ENCODE measurements around the gene USP17L22.
"Not testable (repeated sequence)": the region's sequence is repeated elsewhere in the genome, so short reads cannot be mapped to it uniquely, and the experiment has no call there.

USP17L22 gene, protein sequence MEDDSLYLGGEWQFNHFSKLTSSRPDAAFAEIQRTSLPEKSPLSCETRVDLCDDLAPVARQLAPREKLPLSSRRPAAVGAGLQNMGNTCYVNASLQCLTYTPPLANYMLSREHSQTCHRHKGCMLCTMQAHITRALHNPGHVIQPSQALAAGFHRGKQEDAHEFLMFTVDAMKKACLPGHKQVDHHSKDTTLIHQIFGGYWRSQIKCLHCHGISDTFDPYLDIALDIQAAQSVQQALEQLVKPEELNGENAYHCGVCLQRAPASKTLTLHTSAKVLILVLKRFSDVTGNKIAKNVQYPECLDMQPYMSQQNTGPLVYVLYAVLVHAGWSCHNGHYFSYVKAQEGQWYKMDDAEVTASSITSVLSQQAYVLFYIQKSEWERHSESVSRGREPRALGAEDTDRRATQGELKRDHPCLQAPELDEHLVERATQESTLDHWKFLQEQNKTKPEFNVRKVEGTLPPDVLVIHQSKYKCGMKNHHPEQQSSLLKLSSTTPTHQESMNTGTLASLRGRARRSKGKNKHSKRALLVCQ

DNA sequence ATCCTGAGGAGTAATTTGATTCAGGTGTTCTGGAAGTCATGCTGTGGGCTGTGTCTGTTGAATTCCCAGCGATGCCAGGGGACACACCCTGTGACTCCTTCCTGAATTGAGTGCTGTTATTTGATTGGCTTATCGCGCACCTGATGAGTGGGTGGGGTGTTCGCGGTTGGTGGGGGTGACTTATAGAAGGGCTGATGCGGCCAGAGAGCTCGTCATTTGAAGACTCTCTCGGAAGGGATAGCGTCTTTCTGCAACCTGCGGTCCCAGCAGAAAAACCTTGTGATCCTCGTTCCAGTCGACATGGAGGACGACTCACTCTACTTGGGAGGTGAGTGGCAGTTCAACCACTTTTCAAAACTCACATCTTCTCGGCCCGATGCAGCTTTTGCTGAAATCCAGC lies at the start of gene USP17L22:
USP17L22 (plus strand) TSS at position 301 of the 400 bp plus-strand sequence; CDS start at position 301, 0 bp downstream.
- not testable (repeated sequence) for H3K9ac ChIP-seq (ENCODE audit: low read depth, low read length); H3K4me1 ChIP-seq (ENCODE audit: insufficient read depth, low read length); H3K36me3 ChIP-seq (ENCODE audit: insufficient read depth, low read depth, low read length); H3K9me3 ChIP-seq (ENCODE audit: insufficient read depth, low read depth, low read length); H3K27ac ChIP-seq (ENCODE audit: low read length); H3K27me3 ChIP-seq (ENCODE audit: insufficient read depth, low read length); H3K4me3 ChIP-seq (ENCODE audit: low read length)

DNA sequence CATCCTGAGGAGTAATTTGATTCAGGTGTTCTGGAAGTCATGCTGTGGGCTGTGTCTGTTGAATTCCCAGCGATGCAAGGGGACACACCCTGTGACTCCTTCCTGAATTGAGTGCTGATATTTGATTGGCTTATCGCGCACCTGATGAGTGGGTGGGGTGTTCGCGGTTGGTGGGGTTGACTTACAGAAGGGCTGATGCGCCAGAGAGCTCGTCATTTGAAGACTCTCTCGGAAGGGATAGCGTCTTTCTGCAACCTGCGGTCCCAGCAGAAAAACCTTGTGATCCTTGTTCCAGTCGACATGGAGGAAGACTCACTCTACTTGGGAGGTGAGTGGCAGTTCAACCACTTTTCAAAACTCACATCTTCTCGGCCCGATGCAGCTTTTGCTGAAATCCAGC lies 47.6 kb upstream of the USP17L22 start, which contains the start of gene USP17L12:
USP17L12 (plus strand) TSS at position 301 of the 400 bp plus-strand sequence; CDS start at position 301, 0 bp downstream.
- H3K9ac ChIP-seq (ENCODE audit: low read depth, low read length); H3K36me3 ChIP-seq (ENCODE audit: insufficient read depth, low read depth, low read length); H3K27ac ChIP-seq (ENCODE audit: low read length); H3K9me3 ChIP-seq (ENCODE audit: insufficient read depth, low read depth, low read length); H3K4me1 ChIP-seq (ENCODE audit: insufficient read depth, low read length); H3K27me3 ChIP-seq (ENCODE audit: insufficient read depth, low read length); H3K4me3 ChIP-seq (ENCODE audit: low read length): not testable (repeated sequence)

DNA sequence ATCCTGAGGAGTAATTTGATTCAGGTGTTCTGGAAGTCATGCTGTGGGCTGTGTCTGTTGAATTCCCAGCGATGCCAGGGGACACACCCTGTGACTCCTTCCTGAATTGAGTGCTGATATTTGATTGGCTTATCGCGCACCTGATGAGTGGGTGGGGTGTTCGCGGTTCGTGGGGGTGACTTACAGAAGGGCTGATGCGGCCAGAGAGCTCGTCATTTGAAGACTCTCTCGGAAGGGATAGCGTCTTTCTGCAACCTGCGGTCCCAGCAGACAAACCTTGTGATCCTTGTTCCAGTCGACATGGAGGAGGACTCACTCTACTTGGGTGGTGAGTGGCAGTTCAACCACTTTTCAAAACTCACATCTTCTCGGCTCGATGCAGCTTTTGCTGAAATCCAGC lies 42.8 kb upstream of the USP17L22 start, which contains the start of gene USP17L13:
USP17L13 (plus strand) TSS at position 301 of the 400 bp plus-strand sequence; CDS start at position 301, 0 bp downstream.
- H3K27ac ChIP-seq (ENCODE audit: low read length); H3K36me3 ChIP-seq (ENCODE audit: insufficient read depth, low read depth, low read length); H3K27me3 ChIP-seq (ENCODE audit: insufficient read depth, low read length); H3K9ac ChIP-seq (ENCODE audit: low read depth, low read length); H3K9me3 ChIP-seq (ENCODE audit: insufficient read depth, low read depth, low read length); H3K4me1 ChIP-seq (ENCODE audit: insufficient read depth, low read length); H3K4me3 ChIP-seq (ENCODE audit: low read length): not testable (repeated sequence)

DNA sequence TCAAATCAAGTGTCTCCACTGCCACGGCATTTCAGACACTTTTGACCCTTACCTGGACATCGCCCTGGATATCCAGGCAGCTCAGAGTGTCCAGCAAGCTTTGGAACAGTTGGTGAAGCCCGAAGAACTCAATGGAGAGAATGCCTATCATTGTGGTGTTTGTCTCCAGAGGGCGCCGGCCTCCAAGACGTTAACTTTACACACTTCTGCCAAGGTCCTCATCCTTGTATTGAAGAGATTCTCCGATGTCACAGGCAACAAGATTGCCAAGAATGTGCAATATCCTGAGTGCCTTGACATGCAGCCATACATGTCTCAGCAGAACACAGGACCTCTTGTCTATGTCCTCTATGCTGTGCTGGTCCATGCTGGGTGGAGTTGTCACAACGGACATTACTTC lies 37.2 kb upstream of the USP17L22 start:
- not testable (repeated sequence) for H3K36me3 ChIP-seq (ENCODE audit: insufficient read depth, low read depth, low read length); H3K4me3 ChIP-seq (ENCODE audit: low read length); H3K27me3 ChIP-seq (ENCODE audit: insufficient read depth, low read length); H3K27ac ChIP-seq (ENCODE audit: low read length); H3K4me1 ChIP-seq (ENCODE audit: insufficient read depth, low read length); H3K9me3 ChIP-seq (ENCODE audit: insufficient read depth, low read depth, low read length); H3K9ac ChIP-seq (ENCODE audit: low read depth, low read length)

DNA sequence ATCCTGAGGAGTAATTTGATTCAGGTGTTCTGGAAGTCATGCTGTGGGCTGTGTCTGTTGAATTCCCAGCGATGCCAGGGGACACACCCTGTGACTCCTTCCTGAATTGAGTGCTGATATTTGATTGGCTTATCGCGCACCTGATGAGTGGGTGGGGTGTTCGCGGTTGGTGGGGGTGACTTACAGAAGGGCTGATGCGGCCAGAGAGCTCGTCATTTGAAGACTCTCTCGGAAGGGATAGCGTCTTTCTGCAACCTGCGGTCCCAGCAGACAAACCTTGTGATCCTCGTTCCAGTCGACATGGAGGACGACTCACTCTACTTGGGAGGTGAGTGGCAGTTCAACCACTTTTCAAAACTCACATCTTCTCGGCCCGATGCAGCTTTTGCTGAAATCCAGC lies 33.3 kb upstream of the USP17L22 start, which contains the start of gene USP17L15:
USP17L15 (plus strand) TSS at position 301 of the 400 bp plus-strand sequence; CDS start at position 301, 0 bp downstream.
- H3K27ac ChIP-seq (ENCODE audit: low read length); H3K9me3 ChIP-seq (ENCODE audit: insufficient read depth, low read depth, low read length); H3K4me3 ChIP-seq (ENCODE audit: low read length); H3K27me3 ChIP-seq (ENCODE audit: insufficient read depth, low read length); H3K36me3 ChIP-seq (ENCODE audit: insufficient read depth, low read depth, low read length); H3K4me1 ChIP-seq (ENCODE audit: insufficient read depth, low read length); H3K9ac ChIP-seq (ENCODE audit: low read depth, low read length): not testable (repeated sequence)

DNA sequence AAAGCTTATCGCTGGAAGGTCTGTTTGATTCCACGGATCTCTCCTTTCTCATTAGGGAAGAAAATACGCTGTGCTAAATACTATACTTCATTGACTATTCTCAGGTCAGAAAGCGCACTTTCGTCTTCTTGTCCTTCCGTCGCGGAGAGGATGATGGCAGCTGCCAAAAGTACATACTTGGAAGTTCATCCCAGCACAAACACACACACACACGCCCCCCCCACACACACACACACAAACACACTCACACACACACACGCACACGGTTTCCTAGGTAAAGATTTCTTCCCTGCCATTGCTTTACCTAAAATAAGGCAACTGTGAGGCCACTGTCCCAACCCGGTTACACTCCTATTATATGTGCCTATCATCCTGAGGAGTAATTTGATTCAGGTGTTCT lies 29.0 kb upstream of the USP17L22 start:
- H3K9me3 ChIP-seq (ENCODE audit: insufficient read depth, low read depth, low read length); H3K4me3 ChIP-seq (ENCODE audit: low read length); H3K27ac ChIP-seq (ENCODE audit: low read length); H3K4me1 ChIP-seq (ENCODE audit: insufficient read depth, low read length); H3K9ac ChIP-seq (ENCODE audit: low read depth, low read length); H3K36me3 ChIP-seq (ENCODE audit: insufficient read depth, low read depth, low read length); H3K27me3 ChIP-seq (ENCODE audit: insufficient read depth, low read length): not testable (repeated sequence)

DNA sequence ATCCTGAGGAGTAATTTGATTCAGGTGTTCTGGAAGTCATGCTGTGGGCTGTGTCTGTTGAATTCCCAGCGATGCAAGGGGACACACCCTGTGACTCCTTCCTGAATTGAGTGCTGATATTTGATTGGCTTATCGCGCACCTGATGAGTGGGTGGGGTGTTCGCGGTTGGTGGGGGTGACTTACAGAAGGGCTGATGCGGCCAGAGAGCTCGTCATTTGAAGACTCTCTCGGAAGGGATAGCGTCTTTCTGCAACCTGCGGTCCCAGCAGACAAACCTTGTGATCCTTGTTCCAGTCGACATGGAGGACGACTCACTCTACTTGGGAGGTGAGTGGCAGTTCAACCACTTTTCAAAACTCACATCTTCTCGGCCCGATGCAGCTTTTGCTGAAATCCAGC lies 23.8 kb upstream of the USP17L22 start, which contains the start of gene USP17L17:
USP17L17 (plus strand) TSS at position 301 of the 400 bp plus-strand sequence; CDS start at position 301, 0 bp downstream.
- not testable (repeated sequence) for H3K27me3 ChIP-seq (ENCODE audit: insufficient read depth, low read length); H3K36me3 ChIP-seq (ENCODE audit: insufficient read depth, low read depth, low read length); H3K27ac ChIP-seq (ENCODE audit: low read length); H3K4me3 ChIP-seq (ENCODE audit: low read length); H3K4me1 ChIP-seq (ENCODE audit: insufficient read depth, low read length); H3K9me3 ChIP-seq (ENCODE audit: insufficient read depth, low read depth, low read length); H3K9ac ChIP-seq (ENCODE audit: low read depth, low read length)

DNA sequence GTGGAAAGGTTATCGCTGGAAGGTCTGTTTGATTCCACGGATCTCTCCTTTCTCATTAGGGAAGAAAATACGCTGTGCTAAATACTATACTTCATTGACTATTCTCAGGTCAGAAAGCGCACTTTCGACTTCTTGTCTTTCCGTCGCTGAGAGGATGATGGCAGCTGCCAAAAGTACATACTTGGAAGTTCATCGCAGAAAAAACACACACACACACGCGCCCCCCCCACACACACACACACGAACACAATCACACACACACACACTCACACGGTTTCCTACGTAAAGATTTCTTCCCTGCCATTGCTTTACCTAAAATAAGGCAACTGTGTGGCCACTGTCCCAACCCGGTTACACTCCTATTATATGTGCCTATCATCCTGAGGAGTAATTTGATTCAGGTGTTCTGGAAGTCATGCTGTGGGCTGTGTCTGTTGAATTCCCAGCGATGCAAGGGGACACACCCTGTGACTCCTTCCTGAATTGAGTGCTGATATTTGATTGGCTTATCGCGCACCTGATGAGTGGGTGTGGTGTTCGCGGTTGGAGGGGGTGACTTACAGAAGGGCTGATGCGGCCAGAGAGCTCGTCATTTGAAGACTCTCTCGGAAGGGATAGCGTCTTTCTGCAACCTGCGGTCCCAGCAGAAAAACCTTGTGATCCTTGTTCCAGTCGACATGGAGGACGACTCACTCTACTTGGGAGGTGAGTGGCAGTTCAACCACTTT lies 19.3 kb upstream of the USP17L22 start, which contains the start of gene USP17L18:
USP17L18 (plus strand) TSS at position 678 of the 728 bp plus-strand sequence; CDS start at position 678, 0 bp downstream.
- H3K9ac ChIP-seq (ENCODE audit: low read depth, low read length); H3K27ac ChIP-seq (ENCODE audit: low read length); H3K4me3 ChIP-seq (ENCODE audit: low read length); H3K27me3 ChIP-seq (ENCODE audit: insufficient read depth, low read length); H3K4me1 ChIP-seq (ENCODE audit: insufficient read depth, low read length); H3K9me3 ChIP-seq (ENCODE audit: insufficient read depth, low read depth, low read length); H3K36me3 ChIP-seq (ENCODE audit: insufficient read depth, low read depth, low read length): not testable (repeated sequence)

DNA sequence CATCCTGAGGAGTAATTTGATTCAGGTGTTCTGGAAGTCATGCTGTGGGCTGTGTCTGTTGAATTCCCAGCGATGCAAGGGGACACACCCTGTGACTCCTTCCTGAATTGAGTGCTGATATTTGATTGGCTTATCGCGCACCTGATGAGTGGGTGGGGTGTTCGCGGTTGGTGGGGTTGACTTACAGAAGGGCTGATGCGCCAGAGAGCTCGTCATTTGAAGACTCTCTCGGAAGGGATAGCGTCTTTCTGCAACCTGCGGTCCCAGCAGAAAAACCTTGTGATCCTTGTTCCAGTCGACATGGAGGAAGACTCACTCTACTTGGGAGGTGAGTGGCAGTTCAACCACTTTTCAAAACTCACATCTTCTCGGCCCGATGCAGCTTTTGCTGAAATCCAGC lies 14.3 kb upstream of the USP17L22 start, which contains the start of gene USP17L19:
USP17L19 (plus strand) TSS at position 301 of the 400 bp plus-strand sequence; CDS start at position 301, 0 bp downstream.
- H3K4me1 ChIP-seq (ENCODE audit: insufficient read depth, low read length); H3K9me3 ChIP-seq (ENCODE audit: insufficient read depth, low read depth, low read length); H3K27ac ChIP-seq (ENCODE audit: low read length); H3K4me3 ChIP-seq (ENCODE audit: low read length); H3K27me3 ChIP-seq (ENCODE audit: insufficient read depth, low read length); H3K9ac ChIP-seq (ENCODE audit: low read depth, low read length); H3K36me3 ChIP-seq (ENCODE audit: insufficient read depth, low read depth, low read length): not testable (repeated sequence)

DNA sequence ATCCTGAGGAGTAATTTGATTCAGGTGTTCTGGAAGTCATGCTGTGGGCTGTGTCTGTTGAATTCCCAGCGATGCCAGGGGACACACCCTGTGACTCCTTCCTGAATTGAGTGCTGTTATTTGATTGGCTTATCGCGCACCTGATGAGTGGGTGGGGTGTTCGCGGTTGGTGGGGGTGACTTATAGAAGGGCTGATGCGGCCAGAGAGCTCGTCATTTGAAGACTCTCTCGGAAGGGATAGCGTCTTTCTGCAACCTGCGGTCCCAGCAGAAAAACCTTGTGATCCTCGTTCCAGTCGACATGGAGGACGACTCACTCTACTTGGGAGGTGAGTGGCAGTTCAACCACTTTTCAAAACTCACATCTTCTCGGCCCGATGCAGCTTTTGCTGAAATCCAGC lies 9.6 kb upstream of the USP17L22 start, which contains the start of gene USP17L20:
USP17L20 (plus strand) TSS at position 301 of the 400 bp plus-strand sequence; CDS start at position 301, 0 bp downstream.
- H3K9ac ChIP-seq (ENCODE audit: low read depth, low read length); H3K36me3 ChIP-seq (ENCODE audit: insufficient read depth, low read depth, low read length); H3K27ac ChIP-seq (ENCODE audit: low read length); H3K27me3 ChIP-seq (ENCODE audit: insufficient read depth, low read length); H3K9me3 ChIP-seq (ENCODE audit: insufficient read depth, low read depth, low read length); H3K4me1 ChIP-seq (ENCODE audit: insufficient read depth, low read length); H3K4me3 ChIP-seq (ENCODE audit: low read length): not testable (repeated sequence)

DNA sequence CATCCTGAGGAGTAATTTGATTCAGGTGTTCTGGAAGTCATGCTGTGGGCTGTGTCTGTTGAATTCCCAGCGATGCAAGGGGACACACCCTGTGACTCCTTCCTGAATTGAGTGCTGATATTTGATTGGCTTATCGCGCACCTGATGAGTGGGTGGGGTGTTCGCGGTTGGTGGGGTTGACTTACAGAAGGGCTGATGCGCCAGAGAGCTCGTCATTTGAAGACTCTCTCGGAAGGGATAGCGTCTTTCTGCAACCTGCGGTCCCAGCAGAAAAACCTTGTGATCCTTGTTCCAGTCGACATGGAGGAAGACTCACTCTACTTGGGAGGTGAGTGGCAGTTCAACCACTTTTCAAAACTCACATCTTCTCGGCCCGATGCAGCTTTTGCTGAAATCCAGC lies 4.8 kb upstream of the USP17L22 start, which contains the start of gene USP17L21:
USP17L21 (plus strand) TSS at position 301 of the 400 bp plus-strand sequence; CDS start at position 301, 0 bp downstream.
- H3K27ac ChIP-seq (ENCODE audit: low read length); H3K9ac ChIP-seq (ENCODE audit: low read depth, low read length); H3K9me3 ChIP-seq (ENCODE audit: insufficient read depth, low read depth, low read length); H3K4me3 ChIP-seq (ENCODE audit: low read length); H3K36me3 ChIP-seq (ENCODE audit: insufficient read depth, low read depth, low read length); H3K27me3 ChIP-seq (ENCODE audit: insufficient read depth, low read length); H3K4me1 ChIP-seq (ENCODE audit: insufficient read depth, low read length): not testable (repeated sequence)
